OCI-LY1 (cell line): ENCODE results near the gene NUCB2.

Experiments
- CTCF ChIP-seq: fragments of 200-600 bp; sonication (generic), shearing (Covaris generic); IDR thresholded peaks from 2 replicates; pipeline ENCODE4 v1.5.1; 2017; ENCODE audit warnings: mild to moderate bottlenecking, antibody characterized with exemption, low read length, moderate library complexity, mixed read lengths
- EZH2 ChIP-seq: fragments of 200-600 bp; sonication (generic), shearing (Covaris generic); IDR thresholded peaks from 2 replicates; pipeline ENCODE4 v1.8.0; 2017; ENCODE audit warnings: borderline replicate concordance, mixed run types, mild to moderate bottlenecking, antibody characterized with exemption, low read length, moderate library complexity, mixed read lengths

GRCh38 chr11:17263769-17264168, 12.8 kb upstream of the NUCB2 start:
- TF ChIP-seq CTCF (no peak), EZH2 (no peak)
